ENCODE data around the gene GRPEL1.

GRCh38 chr4:7023486-7023885, 44.4 kb downstream of the GRPEL1 start:
- TF ChIP-seq, protein P1, sequence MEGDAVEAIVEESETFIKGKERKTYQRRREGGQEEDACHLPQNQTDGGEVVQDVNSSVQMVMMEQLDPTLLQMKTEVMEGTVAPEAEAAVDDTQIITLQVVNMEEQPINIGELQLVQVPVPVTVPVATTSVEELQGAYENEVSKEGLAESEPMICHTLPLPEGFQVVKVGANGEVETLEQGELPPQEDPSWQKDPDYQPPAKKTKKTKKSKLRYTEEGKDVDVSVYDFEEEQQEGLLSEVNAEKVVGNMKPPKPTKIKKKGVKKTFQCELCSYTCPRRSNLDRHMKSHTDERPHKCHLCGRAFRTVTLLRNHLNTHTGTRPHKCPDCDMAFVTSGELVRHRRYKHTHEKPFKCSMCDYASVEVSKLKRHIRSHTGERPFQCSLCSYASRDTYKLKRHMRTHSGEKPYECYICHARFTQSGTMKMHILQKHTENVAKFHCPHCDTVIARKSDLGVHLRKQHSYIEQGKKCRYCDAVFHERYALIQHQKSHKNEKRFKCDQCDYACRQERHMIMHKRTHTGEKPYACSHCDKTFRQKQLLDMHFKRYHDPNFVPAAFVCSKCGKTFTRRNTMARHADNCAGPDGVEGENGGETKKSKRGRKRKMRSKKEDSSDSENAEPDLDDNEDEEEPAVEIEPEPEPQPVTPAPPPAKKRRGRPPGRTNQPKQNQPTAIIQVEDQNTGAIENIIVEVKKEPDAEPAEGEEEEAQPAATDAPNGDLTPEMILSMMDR (IDR thresholded peaks at IDR 0.05 in 2 of 3, conservative IDR thresholded peaks at IDR 0.05 in 1 of 3; ENCODE audit: insufficient read depth in 2 of 3, low read depth in 1 of 3, low read length in 3 of 3) = no peak
- TF ChIP-seq RAD21 (CRISPR knock-in tag; conservative IDR thresholded peaks at IDR 0.05 in 1 of 2, IDR thresholded peaks at IDR 0.05 in 1 of 2) = no peak

All from K562 (cell line).